ENCODE measurements around the gene KLK11.

KLK11 gene

GRCh38 chr19:50972795-50973376, 53.5 kb downstream of the KLK11 start:
- TF ChIP-seq CTCF (IDR thresholded peaks at IDR 0.05; ENCODE audit: low read depth, low read length), result no peak
- no peak overlapping the region for H3K4me3 ChIP-seq (ENCODE audit: low read depth, low read length)
